DLD1 (cell line): ENCODE data around the gene TMEM244.
"Not testable (repeated sequence)": the region's sequence is repeated elsewhere in the genome, so short reads cannot be mapped to it uniquely, and the experiment has no call there.

ENCODE experiments used
- in situ Hi-C: cut with HindIII; loops from 2 replicates; pipeline ENCODE4 v1.10.0; 2017; ENCODE audit warnings: low sequenced_read_pairs

TMEM244 gene

GRCh38 chr6:129817821-129818220 lies 43.3 kb downstream of the TMEM244 start:
- in situ Hi-C loops: no loop called here

GRCh38 chr6:129817332-129817731 lies 43.8 kb downstream of the TMEM244 start:
- in situ Hi-C loops: no loop called here

- in situ Hi-C loops: no loop called here
These were observed 48.9 kb downstream of the TMEM244 start for GRCh38 chr6:129812145-129812777.

GRCh38 chr6:129807141-129807540 lies 54.0 kb downstream of the TMEM244 start:
- in situ Hi-C loops: not testable (repeated sequence)

- in situ Hi-C loops: not testable (repeated sequence)
These were observed 58.2 kb downstream of the TMEM244 start for GRCh38 chr6:129802920-129803319.

GRCh38 chr6:129801909-129802308 lies 59.2 kb downstream of the TMEM244 start:
- in situ Hi-C loops: no loop called here

- in situ Hi-C loops: no loop called here
These were observed 65.9 kb downstream of the TMEM244 start for GRCh38 chr6:129795261-129795660.

- in situ Hi-C loops: no loop called here
These were observed 67.7 kb downstream of the TMEM244 start for GRCh38 chr6:129793447-129793846.

GRCh38 chr6:129792049-129792448 lies 69.1 kb downstream of the TMEM244 start:
- in situ Hi-C loops: no loop called here

- in situ Hi-C loops: no loop called here
These were observed 70.3 kb downstream of the TMEM244 start for GRCh38 chr6:129790785-129791184.

GRCh38 chr6:129789974-129790373 lies 71.1 kb downstream of the TMEM244 start:
- in situ Hi-C loops: no loop called here

GRCh38 chr6:129787816-129788215 lies 73.3 kb downstream of the TMEM244 start:
- in situ Hi-C loops: no loop called here

- in situ Hi-C loops: no loop called here
These were observed 74.6 kb downstream of the TMEM244 start for GRCh38 chr6:129786548-129786947.

GRCh38 chr6:129785756-129786135 lies 75.4 kb downstream of the TMEM244 start:
- in situ Hi-C loops: no loop called here

GRCh38 chr6:129785047-129785755 lies 75.9 kb downstream of the TMEM244 start:
- in situ Hi-C loops: no loop called here
